K562 (cell line): Measurements from ENCODE around the gene STON2. TPM values are rescaled to one million over a fixed set of nuclear protein-coding genes. Genes with fewer than 3 reads are reported as not detected.

Source experiments
- ATAC-seq: fragments of 200-7000 bp; cut with Tn5 transposase; 3 replicates; pipeline ENCODE4 v1.9.1; 2020; ENCODE audit warnings: moderate library complexity
- BruUV-seq: library from RNA; stranded (reverse); fragments of 400-500 nt; replicated peaks from 2 replicates; lab custom pipeline; 2021; lab: Mats Ljungman, UMichigan
- CTCF ChIA-PET: fragments of 300-600 bp; formaldehyde crosslinking; extraction: SDS; loops from one replicate; lab custom pipeline; 2021; ENCODE audit warnings: low intra/inter-chr PET ratio; lab: Yijun Ruan, JAX
- POLR2A ChIA-PET: fragments of 300-600, 350-650 bp; sonication (Branson Sonifier 250); formaldehyde crosslinking; extraction: SDS; loops from one replicate; lab custom pipeline; 2021; ENCODE audit warnings: antibody characterized with exemption, inconsistent platforms; lab: Yijun Ruan, JAX
- DNase-seq, 4 experiments: peaks; one replicate each; pipeline versions ENCODE4 v3.0.0 to v3.0.0-alpha.2; 2011 to 2018; ENCODE audit warnings: low spot score in 3 of 4, mixed read lengths in 3 of 4; ENCODE audit errors: extremely low read depth in 1 of 4
- FAIRE-seq: peaks from 2 replicates; lab custom pipeline; 2011; peaks lifted over from hg19 to GRCh38; lab: Jason Lieb, UNC
- H2AFZ ChIP-seq: 2 replicates; pipeline ENCODE4 v1.6.0; 2011; ENCODE audit warnings: low read depth, low read length, control low read depth, inconsistent platforms
- H3K27ac ChIP-seq: fragments of 200-600 bp; 3 replicates; pipeline ENCODE4 v1.8.0; 2011; ENCODE audit warnings: low read depth, mild to moderate bottlenecking, control low read depth, inconsistent platforms, low read length, moderate library complexity, mixed read lengths; ENCODE audit errors: extremely low read depth
- H3K27me3 ChIP-seq, 2 experiments: fragments of 300-600 bp in 1 of 2; 2 replicates in 1 of 2; 3 replicates in 1 of 2; pipeline versions ENCODE4 v1.6.0 to v1.8.0; 2011; ENCODE audit warnings: inconsistent platforms in 2 of 2, low read length in 2 of 2, mild to moderate bottlenecking in 1 of 2, mixed read lengths in 1 of 2, moderate library complexity in 1 of 2; ENCODE audit not compliant: control insufficient read depth in 2 of 2, insufficient read depth in 2 of 2
- H3K36me3 ChIP-seq: fragments of 300-600 bp; 3 replicates; pipeline ENCODE4 v1.8.0; 2011; ENCODE audit warnings: mild to moderate bottlenecking, low read length, inconsistent platforms; ENCODE audit not compliant: control insufficient read depth, insufficient read depth
- H3K4me1 ChIP-seq, 2 experiments: fragments of 200-600 bp in 1 of 2; replicated peaks in 1 of 2; 2 replicates in 1 of 2; 3 replicates in 1 of 2; pipeline versions ENCODE4 v1.5.1 to v1.8.0; 2011; ENCODE audit warnings: inconsistent platforms in 2 of 2, low read length in 2 of 2, mild to moderate bottlenecking in 1 of 2, mixed read lengths in 1 of 2, moderate library complexity in 1 of 2; ENCODE audit not compliant: control insufficient read depth in 2 of 2, insufficient read depth in 2 of 2
- H3K4me2 ChIP-seq: 2 replicates; pipeline ENCODE4 v1.6.1; 2011; ENCODE audit warnings: low read length, control low read depth, inconsistent platforms, mixed read lengths; ENCODE audit not compliant: insufficient read depth
- H3K4me3 ChIP-seq: fragments of 200-600 bp; sonication (generic), shearing (Covaris generic); 2 replicates; pipeline ENCODE4 v1.5.1; 2016; ENCODE audit warnings: control low read depth, inconsistent platforms
- H3K79me2 ChIP-seq: fragments of 200-600 bp; 3 replicates; pipeline ENCODE4 v1.8.0; 2011; ENCODE audit warnings: low read length, inconsistent platforms; ENCODE audit not compliant: control insufficient read depth, insufficient read depth
- H3K9ac ChIP-seq, 2 experiments: 2 replicates each; pipeline versions ENCODE4 v1.6.0 to v1.6.1; 2011; ENCODE audit warnings: low read depth in 2 of 2, low read length in 2 of 2, control low read depth in 1 of 2, inconsistent platforms in 1 of 2, mild to moderate bottlenecking in 1 of 2, mixed read lengths in 1 of 2; ENCODE audit not compliant: insufficient read depth in 1 of 2
- H3K9me1 ChIP-seq: one replicate; pipeline ENCODE4 v1.6.0; 2011; ENCODE audit warnings: inconsistent platforms, mild to moderate bottlenecking, low read length, moderate library complexity; ENCODE audit not compliant: control insufficient read depth, insufficient read depth
- H3K9me3 ChIP-seq: replicated peaks from 2 replicates; pipeline ENCODE4 v1.5.1; 2011; ENCODE audit warnings: low read depth, low read length, inconsistent platforms; ENCODE audit not compliant: control insufficient read depth, insufficient read depth
- H4K20me1 ChIP-seq: replicated peaks from 2 replicates; pipeline ENCODE4 v1.6.1; 2011; ENCODE audit warnings: low read length, inconsistent platforms, mixed read lengths; ENCODE audit not compliant: control insufficient read depth, insufficient read depth
- COPS2 ChIP-seq: fragments of 450-650 bp; conservative IDR thresholded peaks from 2 replicates; pipeline ENCODE4 v1.6.1; 2016; ENCODE audit warnings: mild to moderate bottlenecking, moderate library complexity
- EGR1 ChIP-seq: fragments of 450-650 bp; conservative IDR thresholded peaks from 2 replicates; pipeline ENCODE4 v1.6.1; 2017; ENCODE audit warnings: mild to moderate bottlenecking
- IRF1 ChIP-seq: sonication (generic); formaldehyde crosslinking; IDR thresholded peaks from 2 replicates; pipeline ENCODE4 v1.8.0; 2022; ENCODE audit warnings: missing genetic modification reagents, mild to moderate bottlenecking, borderline replicate concordance
- NUFIP1 ChIP-seq: fragments of 450-650 bp; IDR thresholded peaks from 2 replicates; pipeline ENCODE4 v1.6.1; 2018; ENCODE audit not compliant: partially characterized antibody
- PHF20 ChIP-seq: fragments of 450-650 bp; IDR thresholded peaks from 2 replicates; pipeline ENCODE4 v1.6.1; 2018; ENCODE audit not compliant: partially characterized antibody
- POLR3A ChIP-seq: IDR thresholded peaks from 2 replicates; pipeline ENCODE4 v1.6.1; 2011; ENCODE audit warnings: borderline replicate concordance, mild to moderate bottlenecking, moderate library complexity; ENCODE audit not compliant: insufficient read length, insufficient read depth; ENCODE audit errors: extremely low read depth
- RAD51 ChIP-seq: fragments of 450-650 bp; IDR thresholded peaks from 2 replicates; pipeline ENCODE4 v1.7.1; 2016; ENCODE audit warnings: low read depth, mild to moderate bottlenecking, borderline replicate concordance
- SAP30 ChIP-seq: fragments of 200-600 bp; sonication (generic); IDR thresholded peaks from 2 replicates; pipeline ENCODE4 v1.6.1; 2012; ENCODE audit warnings: borderline replicate concordance, low read depth, mild to moderate bottlenecking, moderate library complexity, low read length, control low read depth, inconsistent platforms; ENCODE audit not compliant: insufficient read depth, poor library complexity, severe bottlenecking
- SPI1 ChIP-seq: IDR thresholded peaks from 2 replicates; pipeline ENCODE4 v1.6.1; 2011; ENCODE audit warnings: low read depth, low read length, control low read depth, borderline replicate concordance
- WGBS: fragments of 100-300 bp; shearing (Covaris generic); methylation state at CpG from one replicate; pipeline ENCODE4 v1.1.6; 2016; ENCODE audit warnings: low coverage, mixed read lengths; ENCODE audit not compliant: insufficient coverage; ENCODE audit errors: missing lambda C conversion rate; 5-methylcytosine and 5-hydroxymethylcytosine counted together
- in situ Hi-C: fragments of 300-500 bp; cut with MboI; formaldehyde crosslinking; loops from 4 replicates; pipeline ENCODE4 v1.15.0; 2018; ENCODE audit warnings: inconsistent platforms, mixed read lengths
- intact Hi-C: fragments of 100-400 bp; cut with micrococcal nuclease; formaldehyde crosslinking; loops from 2 replicates; pipeline ENCODE4 v1.14.2; 2022
- polyA plus RNA-seq, 8 experiments: library from polyadenylated mRNA; depleted of rRNA in 4 of 8; stranded (reverse) in 5 of 8; unstranded in 3 of 8; fragments of >200 nt; fragmentation: Nextera tagmentation in 2 of 8; fragmentation: Illumina TruSeq in 1 of 8; extraction: Ambion mirVana in 2 of 8; extraction: Trizol in 1 of 8; gene quantifications; 2 replicates each; pipeline versions ENCODE4 v1.2.1 to v1.2.3, GENCODE V29; 2011 to 2014; ENCODE audit warnings: inconsistent platforms in 1 of 8, missing spikeins in 1 of 8
- total RNA-seq, 7 experiments: library from RNA; depleted of rRNA in 6 of 7; stranded (reverse); fragments of >200 nt in 6 of 7; fragmentation: Illumina TruSeq in 2 of 7; extraction: Trizol in 2 of 7; gene quantifications; 2 replicates each; pipeline versions ENCODE4 v1.2.1 to v1.2.3, GENCODE V29; 2011 to 2021; ENCODE audit warnings: low replicate concordance in 1 of 7
- TF ChIP-seq, protein P1 (sequence below): IDR thresholded peaks from 2 replicates; pipeline ENCODE4 v1.6.1; 2011; ENCODE audit warnings: borderline replicate concordance, low read depth, mild to moderate bottlenecking, moderate library complexity, low read length; ENCODE audit not compliant: insufficient read depth, poor library complexity, severe bottlenecking
- TF ChIP-seq, protein P2 (sequence below): sonication (generic); formaldehyde crosslinking; IDR thresholded peaks from 2 replicates; pipeline ENCODE4 v1.4.0; 2020; ENCODE audit warnings: mild to moderate bottlenecking, missing genetic modification reagents

STON2 gene
- total and polyA plus RNA-seq, 9 of the 15 experiments (the other 6 are each of a cell fraction or from before 2014, with no cell fraction given), result 7.8 to 99.3 (median 53.5) TPM

GRCh38 chr14:81332725-81333124 is 67.4 kb downstream of the STON2 start:
- no peak for DNase-seq
- H3K36me3 ChIP-seq, result peaks cover 20% of the 10 kb centered on the region
- in situ Hi-C loops (no loop called here), intact Hi-C loops (no loop called here)
- no peaks in the 10 kb centered on the region for H3K4me1 ChIP-seq
- FAIRE-seq, result no peak
- ATAC-seq, result no peak
- no peak overlapping the region for H3K9ac ChIP-seq
- no peaks in the 10 kb centered on the region for H3K27me3 ChIP-seq
- H3K4me2 ChIP-seq, result no peak overlapping the region
- peaks cover 5% of the 10 kb centered on the region for H3K9me1 ChIP-seq
- peaks cover 46% of the 10 kb centered on the region for H3K79me2 ChIP-seq
- BruUV-seq, result no TSS peak
- no peak for TF ChIP-seq POLR3A
- no peak for TF ChIP-seq SAP30
- TF ChIP-seq, protein P1, sequence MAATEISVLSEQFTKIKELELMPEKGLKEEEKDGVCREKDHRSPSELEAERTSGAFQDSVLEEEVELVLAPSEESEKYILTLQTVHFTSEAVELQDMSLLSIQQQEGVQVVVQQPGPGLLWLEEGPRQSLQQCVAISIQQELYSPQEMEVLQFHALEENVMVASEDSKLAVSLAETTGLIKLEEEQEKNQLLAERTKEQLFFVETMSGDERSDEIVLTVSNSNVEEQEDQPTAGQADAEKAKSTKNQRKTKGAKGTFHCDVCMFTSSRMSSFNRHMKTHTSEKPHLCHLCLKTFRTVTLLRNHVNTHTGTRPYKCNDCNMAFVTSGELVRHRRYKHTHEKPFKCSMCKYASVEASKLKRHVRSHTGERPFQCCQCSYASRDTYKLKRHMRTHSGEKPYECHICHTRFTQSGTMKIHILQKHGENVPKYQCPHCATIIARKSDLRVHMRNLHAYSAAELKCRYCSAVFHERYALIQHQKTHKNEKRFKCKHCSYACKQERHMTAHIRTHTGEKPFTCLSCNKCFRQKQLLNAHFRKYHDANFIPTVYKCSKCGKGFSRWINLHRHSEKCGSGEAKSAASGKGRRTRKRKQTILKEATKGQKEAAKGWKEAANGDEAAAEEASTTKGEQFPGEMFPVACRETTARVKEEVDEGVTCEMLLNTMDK, result no peak
- TF ChIP-seq, protein P2, sequence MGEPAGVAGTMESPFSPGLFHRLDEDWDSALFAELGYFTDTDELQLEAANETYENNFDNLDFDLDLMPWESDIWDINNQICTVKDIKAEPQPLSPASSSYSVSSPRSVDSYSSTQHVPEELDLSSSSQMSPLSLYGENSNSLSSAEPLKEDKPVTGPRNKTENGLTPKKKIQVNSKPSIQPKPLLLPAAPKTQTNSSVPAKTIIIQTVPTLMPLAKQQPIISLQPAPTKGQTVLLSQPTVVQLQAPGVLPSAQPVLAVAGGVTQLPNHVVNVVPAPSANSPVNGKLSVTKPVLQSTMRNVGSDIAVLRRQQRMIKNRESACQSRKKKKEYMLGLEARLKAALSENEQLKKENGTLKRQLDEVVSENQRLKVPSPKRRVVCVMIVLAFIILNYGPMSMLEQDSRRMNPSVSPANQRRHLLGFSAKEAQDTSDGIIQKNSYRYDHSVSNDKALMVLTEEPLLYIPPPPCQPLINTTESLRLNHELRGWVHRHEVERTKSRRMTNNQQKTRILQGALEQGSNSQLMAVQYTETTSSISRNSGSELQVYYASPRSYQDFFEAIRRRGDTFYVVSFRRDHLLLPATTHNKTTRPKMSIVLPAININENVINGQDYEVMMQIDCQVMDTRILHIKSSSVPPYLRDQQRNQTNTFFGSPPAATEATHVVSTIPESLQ (CRISPR knock-in tag), result no peak
- no peak for TF ChIP-seq NUFIP1
- TF ChIP-seq EGR1, result no peak
- no peak for TF ChIP-seq COPS2
- no peak for TF ChIP-seq RAD51
- TF ChIP-seq PHF20, result no peak
- TF ChIP-seq IRF1 (CRISPR knock-in tag), result no peak
- TF ChIP-seq SPI1, result no peak
- no peaks in the 10 kb centered on the region for H4K20me1 ChIP-seq
- ChIA-PET POLR2A (no interaction called here), CTCF (no interaction called here)
- H3K27ac ChIP-seq, result no peak overlapping the region
- no peaks in the 10 kb centered on the region for H3K9me3 ChIP-seq
- no peak overlapping the region for H2AFZ ChIP-seq
- 86% methylated on average over 1 of the region's 1 CpG for WGBS
- no peak overlapping the region for H3K4me3 ChIP-seq
